HG03354 (cell line): ENCODE measurements around the gene HIVEP1.

Experiments used
- ATAC-seq: cut with Tn5 transposase; IDR thresholded peaks from one replicate; pipeline ENCODE4 v1.9.1; 2021; ENCODE audit warnings: mild to moderate bottlenecking; ENCODE audit not compliant: unreplicated experiment, poor library complexity, severe bottlenecking

The HIVEP1 gene

DNA sequence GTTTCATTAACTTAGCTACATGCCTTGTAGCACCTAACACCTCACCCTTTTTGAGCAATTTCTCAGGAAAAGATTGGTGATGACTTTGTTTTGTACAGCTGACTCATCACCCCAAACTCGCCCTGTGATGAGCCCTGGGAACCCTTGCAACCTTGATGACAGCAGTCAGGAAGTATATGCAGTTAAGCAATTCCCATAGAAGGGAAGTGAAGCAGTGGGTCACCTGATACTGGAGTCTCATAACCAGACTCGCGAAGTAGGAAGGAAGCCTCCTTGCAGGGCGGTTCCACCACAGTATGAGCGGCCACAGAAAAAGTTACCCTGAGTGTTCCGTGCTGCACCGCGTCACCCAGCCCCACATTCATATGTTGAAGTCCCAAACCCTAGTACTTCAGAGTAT lies 196.1 kb downstream of the HIVEP1 start:
- ATAC-seq: no peak

DNA sequence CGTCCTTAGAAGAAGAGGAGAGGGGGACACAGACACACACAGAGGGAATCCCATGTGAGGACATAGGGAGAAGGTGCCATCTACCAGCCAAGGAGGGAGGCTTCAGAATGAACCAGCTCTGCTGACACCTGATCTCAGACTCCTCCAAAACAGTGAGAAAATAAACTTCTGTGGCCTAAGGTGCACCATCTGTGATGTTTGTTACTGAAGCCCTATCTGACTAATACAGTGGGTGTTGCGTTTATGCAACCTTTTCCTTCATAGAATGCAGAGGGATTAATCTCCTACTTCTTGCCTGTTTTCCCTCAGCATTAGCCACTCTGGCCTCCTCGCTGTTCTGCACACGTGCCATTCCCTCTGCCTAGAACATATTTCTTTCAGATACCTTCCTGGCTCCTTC lies 196.6 kb downstream of the HIVEP1 start:
- ATAC-seq: no peak
